K562 (cell line): Measurements from ENCODE around the gene NINJ1. TPM values are rescaled to one million over a fixed set of nuclear protein-coding genes. Genes with fewer than 3 reads are reported as not detected.

Experiments used
- CXXC5 ChIP-seq: fragments of 250-450 bp; sonication (Bioruptor Pico); IDR thresholded peaks from 2 replicates; pipeline ENCODE4 v1.8.0; 2022; ENCODE audit warnings: inconsistent platforms, mild to moderate bottlenecking, moderate library complexity
- ETV6 ChIP-seq, 3 experiments: fragments of 150-350 bp in 1 of 3; sonication (generic) in 1 of 3; formaldehyde crosslinking in 1 of 3; IDR thresholded peaks; 2 replicates each; pipeline versions ENCODE4 v1.6.1 to v1.8.0; 2014 to 2022; ENCODE audit warnings: borderline replicate concordance in 2 of 3, low read depth in 2 of 3, antibody characterized with exemption in 1 of 3, low read length in 1 of 3, mild to moderate bottlenecking in 1 of 3, missing genetic modification reagents in 1 of 3
- JUN ChIP-seq, 2 experiments: sonication (generic) in 1 of 2; formaldehyde crosslinking in 1 of 2; IDR thresholded peaks; 2 replicates each; pipeline versions ENCODE4 v1.6.1 to v1.8.0; 2012 to 2022; ENCODE audit warnings: borderline replicate concordance in 2 of 2, mild to moderate bottlenecking in 2 of 2, improper control_type of control experiment in 1 of 2, low read depth in 1 of 2, low read length in 1 of 2, missing genetic modification reagents in 1 of 2
- MYNN ChIP-seq, 2 experiments: sonication (generic); formaldehyde crosslinking in 1 of 2; IDR thresholded peaks; 2 replicates each; pipeline versions ENCODE4 v1.5.0 to v1.6.1; 2016 to 2020; ENCODE audit warnings: antibody characterized with exemption in 1 of 2, missing genetic modification reagents in 1 of 2
- NR3C1 ChIP-seq: sonication (generic); formaldehyde crosslinking; IDR thresholded peaks from 2 replicates; pipeline ENCODE4 v1.8.1; 2022; ENCODE audit warnings: missing genetic modification reagents
- RNF2 ChIP-seq: sonication (generic); IDR thresholded peaks from 2 replicates; pipeline ENCODE4 v1.6.1; 2016
- SRSF3 ChIP-seq: fragments of 200-400 bp; formaldehyde crosslinking; IDR thresholded peaks from 2 replicates; pipeline ENCODE4 v1.6.1; 2016; ENCODE audit warnings: mild to moderate bottlenecking, low read length, moderate library complexity; ENCODE audit not compliant: insufficient read depth
- SRSF9 ChIP-seq: fragments of 200-400 bp; formaldehyde crosslinking; IDR thresholded peaks from 2 replicates; pipeline ENCODE4 v1.6.1; 2017; ENCODE audit warnings: low read depth, low read length, borderline replicate concordance
- ZNF668 ChIP-seq: fragments of 250-450 bp; sonication (Bioruptor Pico); IDR thresholded peaks from 2 replicates; pipeline ENCODE4 v1.8.0; 2022; ENCODE audit warnings: mild to moderate bottlenecking, inconsistent platforms
- polyA plus RNA-seq, 8 experiments: library from polyadenylated mRNA; depleted of rRNA in 4 of 8; stranded (reverse) in 5 of 8; unstranded in 3 of 8; fragments of >200 nt; fragmentation: Nextera tagmentation in 2 of 8; fragmentation: Illumina TruSeq in 1 of 8; extraction: Ambion mirVana in 2 of 8; extraction: Trizol in 1 of 8; gene quantifications; 2 replicates each; pipeline versions ENCODE4 v1.2.1 to v1.2.3, GENCODE V29; 2011 to 2014; ENCODE audit warnings: inconsistent platforms in 1 of 8, missing spikeins in 1 of 8
- total RNA-seq, 7 experiments: library from RNA; depleted of rRNA in 6 of 7; stranded (reverse); fragments of >200 nt in 6 of 7; fragmentation: Illumina TruSeq in 2 of 7; extraction: Trizol in 2 of 7; gene quantifications; 2 replicates each; pipeline versions ENCODE4 v1.2.1 to v1.2.3, GENCODE V29; 2011 to 2021; ENCODE audit warnings: low replicate concordance in 1 of 7
- TF ChIP-seq, protein P1 (sequence below), 2 experiments: fragments of 200-800 bp in 1 of 2; sonication (Bioruptor generic) in 1 of 2; sonication (generic) in 1 of 2; formaldehyde crosslinking in 1 of 2; IDR thresholded peaks in 1 of 2; conservative IDR thresholded peaks in 1 of 2; 2 replicates each; pipeline versions ENCODE4 v1.5.0 to v1.6.1; 2016 to 2020; ENCODE audit warnings: missing compliant biosample characterization in 1 of 2, missing genetic modification characterization in 1 of 2, missing genetic modification reagents in 1 of 2
- TF ChIP-seq, protein P2 (sequence below): fragments of 450-650 bp; IDR thresholded peaks from 2 replicates; pipeline ENCODE4 v1.6.1; 2018; ENCODE audit not compliant: partially characterized antibody
- TF ChIP-seq, protein P3 (sequence below): IDR thresholded peaks from 2 replicates; pipeline ENCODE4 v1.6.1; 2016; ENCODE audit warnings: missing genetic modification characterization, missing compliant biosample characterization
- TF ChIP-seq, protein P4 (sequence below): sonication (generic); formaldehyde crosslinking; IDR thresholded peaks from 2 replicates; pipeline ENCODE4 v1.8.1; 2023; ENCODE audit warnings: mild to moderate bottlenecking, missing genetic modification reagents

NINJ1 gene
- total and polyA plus RNA-seq, 9 of the 15 experiments (the other 6 are each of a cell fraction or from before 2014, with no cell fraction given) = 0.13 to 8.4 (median 4.9) TPM

DNA sequence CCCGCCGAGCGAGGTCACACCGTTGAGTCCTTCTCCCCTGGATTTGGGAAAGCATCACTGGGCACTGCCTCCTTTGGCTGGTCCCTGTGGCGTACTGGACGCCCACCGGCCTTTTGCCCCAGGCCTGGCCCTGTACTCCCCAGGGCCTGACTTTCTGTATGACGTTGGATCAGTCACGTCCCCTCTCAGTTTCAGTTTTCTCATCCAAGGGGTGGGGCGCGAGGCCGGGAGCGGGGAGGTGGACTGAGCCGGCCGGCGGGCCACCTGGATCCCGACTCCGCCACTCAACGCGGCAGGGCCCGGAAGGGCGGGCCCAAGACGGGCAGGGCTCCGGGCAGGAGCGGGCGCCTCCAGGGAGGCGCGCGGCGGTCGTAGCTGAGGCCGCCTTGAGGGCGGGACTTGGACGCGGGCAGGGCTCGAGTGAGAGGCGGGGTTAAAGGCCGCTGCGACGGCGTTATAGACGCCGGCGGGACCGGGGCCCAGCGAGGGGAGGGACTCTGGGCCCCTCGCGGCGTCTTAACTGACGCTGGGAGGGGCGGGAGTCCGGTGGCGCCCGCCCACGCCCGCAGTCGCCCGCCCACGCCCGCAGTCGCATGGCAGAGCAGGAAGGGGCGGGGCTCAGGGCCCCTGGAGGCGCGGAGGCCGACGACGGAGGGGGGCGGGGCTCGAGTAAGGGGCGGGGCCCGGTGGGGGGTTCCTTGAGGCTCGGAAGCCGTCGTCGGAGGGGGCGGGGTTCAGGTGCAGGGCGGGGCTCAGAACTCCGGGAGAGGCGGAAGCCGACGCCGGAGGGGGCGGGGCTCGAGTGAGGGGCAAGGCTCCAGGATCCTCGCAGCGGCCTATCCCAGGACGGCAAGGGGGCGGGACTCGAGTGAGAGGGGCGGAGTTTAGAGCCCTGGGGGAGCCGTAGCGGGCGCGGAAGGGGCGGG lies 38.6 kb downstream of the NINJ1 start (continued):
- peak; percentile 29; the same call in 1 of the 2 replicates for TF ChIP-seq JUN (IDR thresholded peaks at IDR 0.05; ENCODE audit: borderline replicate concordance, low read depth, low read length)
- TF ChIP-seq JUN (CRISPR knock-in tag; IDR thresholded peaks at IDR 0.05; ENCODE audit: borderline replicate concordance) = no peak
- 0 out of 2 replicates have a peak, but pooled peaks have one; percentile 81 for TF ChIP-seq SRSF3
- no peak for TF ChIP-seq NR3C1 (CRISPR knock-in tag)
- TF ChIP-seq ZNF668 (CRISPR knock-in tag) = no peak
- TF ChIP-seq ETV6 (IDR thresholded peaks at IDR 0.05; ENCODE audit: borderline replicate concordance in 1 of 2, low read depth in 2 of 2, low read length in 1 of 2) = no peak
- no peak for TF ChIP-seq ETV6 (CRISPR knock-in tag; IDR thresholded peaks at IDR 0.05; ENCODE audit: borderline replicate concordance)
- TF ChIP-seq, protein P1, sequence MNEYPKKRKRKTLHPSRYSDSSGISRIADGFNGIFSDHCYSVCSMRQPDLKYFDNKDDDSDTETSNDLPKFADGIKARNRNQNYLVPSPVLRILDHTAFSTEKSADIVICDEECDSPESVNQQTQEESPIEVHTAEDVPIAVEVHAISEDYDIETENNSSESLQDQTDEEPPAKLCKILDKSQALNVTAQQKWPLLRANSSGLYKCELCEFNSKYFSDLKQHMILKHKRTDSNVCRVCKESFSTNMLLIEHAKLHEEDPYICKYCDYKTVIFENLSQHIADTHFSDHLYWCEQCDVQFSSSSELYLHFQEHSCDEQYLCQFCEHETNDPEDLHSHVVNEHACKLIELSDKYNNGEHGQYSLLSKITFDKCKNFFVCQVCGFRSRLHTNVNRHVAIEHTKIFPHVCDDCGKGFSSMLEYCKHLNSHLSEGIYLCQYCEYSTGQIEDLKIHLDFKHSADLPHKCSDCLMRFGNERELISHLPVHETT (CRISPR knock-in tag; conservative IDR thresholded peaks at IDR 0.05 in 1 of 2, IDR thresholded peaks at IDR 0.05 in 1 of 2) = peak in 1 of 2 experiments; percentile 95; a peak in 2 of 4 replicates
- TF ChIP-seq MYNN (IDR thresholded peaks at IDR 0.05) = 0 out of 2 replicates have a peak, but pooled peaks have one; percentile 16
- TF ChIP-seq MYNN (CRISPR knock-in tag; IDR thresholded peaks at IDR 0.05) = no peak
- TF ChIP-seq, protein P2, sequence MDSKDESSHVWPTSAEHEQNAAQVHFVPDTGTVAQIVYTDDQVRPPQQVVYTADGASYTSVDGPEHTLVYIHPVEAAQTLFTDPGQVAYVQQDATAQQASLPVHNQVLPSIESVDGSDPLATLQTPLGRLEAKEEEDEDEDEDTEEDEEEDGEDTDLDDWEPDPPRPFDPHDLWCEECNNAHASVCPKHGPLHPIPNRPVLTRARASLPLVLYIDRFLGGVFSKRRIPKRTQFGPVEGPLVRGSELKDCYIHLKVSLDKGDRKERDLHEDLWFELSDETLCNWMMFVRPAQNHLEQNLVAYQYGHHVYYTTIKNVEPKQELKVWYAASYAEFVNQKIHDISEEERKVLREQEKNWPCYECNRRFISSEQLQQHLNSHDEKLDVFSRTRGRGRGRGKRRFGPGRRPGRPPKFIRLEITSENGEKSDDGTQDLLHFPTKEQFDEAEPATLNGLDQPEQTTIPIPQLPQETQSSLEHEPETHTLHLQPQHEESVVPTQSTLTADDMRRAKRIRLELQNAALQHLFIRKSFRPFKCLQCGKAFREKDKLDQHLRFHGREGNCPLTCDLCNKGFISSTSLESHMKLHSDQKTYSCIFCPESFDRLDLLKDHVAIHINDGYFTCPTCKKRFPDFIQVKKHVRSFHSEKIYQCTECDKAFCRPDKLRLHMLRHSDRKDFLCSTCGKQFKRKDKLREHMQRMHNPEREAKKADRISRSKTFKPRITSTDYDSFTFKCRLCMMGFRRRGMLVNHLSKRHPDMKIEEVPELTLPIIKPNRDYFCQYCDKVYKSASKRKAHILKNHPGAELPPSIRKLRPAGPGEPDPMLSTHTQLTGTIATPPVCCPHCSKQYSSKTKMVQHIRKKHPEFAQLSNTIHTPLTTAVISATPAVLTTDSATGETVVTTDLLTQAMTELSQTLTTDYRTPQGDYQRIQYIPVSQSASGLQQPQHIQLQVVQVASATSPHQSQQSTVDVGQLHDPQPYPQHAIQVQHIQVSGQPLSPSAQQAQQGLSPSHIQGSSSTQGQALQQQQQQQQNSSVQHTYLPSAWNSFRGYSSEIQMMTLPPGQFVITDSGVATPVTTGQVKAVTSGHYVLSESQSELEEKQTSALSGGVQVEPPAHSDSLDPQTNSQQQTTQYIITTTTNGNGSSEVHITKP = peak; percentile 55
- no peak for TF ChIP-seq RNF2
- TF ChIP-seq SRSF9 = no peak
- TF ChIP-seq, protein P3, sequence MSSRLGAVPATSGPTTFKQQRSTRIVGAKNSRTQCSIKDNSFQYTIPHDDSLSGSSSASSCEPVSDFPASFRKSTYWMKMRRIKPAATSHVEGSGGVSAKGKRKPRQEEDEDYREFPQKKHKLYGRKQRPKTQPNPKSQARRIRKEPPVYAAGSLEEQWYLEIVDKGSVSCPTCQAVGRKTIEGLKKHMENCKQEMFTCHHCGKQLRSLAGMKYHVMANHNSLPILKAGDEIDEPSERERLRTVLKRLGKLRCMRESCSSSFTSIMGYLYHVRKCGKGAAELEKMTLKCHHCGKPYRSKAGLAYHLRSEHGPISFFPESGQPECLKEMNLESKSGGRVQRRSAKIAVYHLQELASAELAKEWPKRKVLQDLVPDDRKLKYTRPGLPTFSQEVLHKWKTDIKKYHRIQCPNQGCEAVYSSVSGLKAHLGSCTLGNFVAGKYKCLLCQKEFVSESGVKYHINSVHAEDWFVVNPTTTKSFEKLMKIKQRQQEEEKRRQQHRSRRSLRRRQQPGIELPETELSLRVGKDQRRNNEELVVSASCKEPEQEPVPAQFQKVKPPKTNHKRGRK = no peak
- TF ChIP-seq, protein P4, sequence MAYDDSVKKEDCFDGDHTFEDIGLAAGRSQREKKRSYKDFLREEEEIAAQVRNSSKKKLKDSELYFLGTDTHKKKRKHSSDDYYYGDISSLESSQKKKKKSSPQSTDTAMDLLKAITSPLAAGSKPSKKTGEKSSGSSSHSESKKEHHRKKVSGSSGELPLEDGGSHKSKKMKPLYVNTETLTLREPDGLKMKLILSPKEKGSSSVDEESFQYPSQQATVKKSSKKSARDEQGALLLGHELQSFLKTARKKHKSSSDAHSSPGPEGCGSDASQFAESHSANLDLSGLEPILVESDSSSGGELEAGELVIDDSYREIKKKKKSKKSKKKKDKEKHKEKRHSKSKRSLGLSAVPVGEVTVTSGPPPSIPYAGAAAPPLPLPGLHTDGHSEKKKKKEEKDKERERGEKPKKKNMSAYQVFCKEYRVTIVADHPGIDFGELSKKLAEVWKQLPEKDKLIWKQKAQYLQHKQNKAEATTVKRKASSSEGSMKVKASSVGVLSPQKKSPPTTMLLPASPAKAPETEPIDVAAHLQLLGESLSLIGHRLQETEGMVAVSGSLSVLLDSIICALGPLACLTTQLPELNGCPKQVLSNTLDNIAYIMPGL (CRISPR knock-in tag) = no peak
- TF ChIP-seq CXXC5 (CRISPR knock-in tag) = peak; percentile 93
